HG03025 (cell line): ENCODE data around the gene RNF31.

Experiments
- ATAC-seq: cut with Tn5 transposase; IDR thresholded peaks from one replicate; pipeline ENCODE4 v1.9.1; 2021; ENCODE audit warnings: mild to moderate bottlenecking, moderate library complexity; ENCODE audit not compliant: unreplicated experiment, low FRiP score

Gene RNF31

GRCh38 chr14:24116128-24116814 is 31.0 kb upstream of the RNF31 start:
- no peak for ATAC-seq

GRCh38 chr14:24117179-24117578 is 30.1 kb upstream of the RNF31 start:
- ATAC-seq = no peak

GRCh38 chr14:24119691-24120090 is 27.6 kb upstream of the RNF31 start:
- ATAC-seq = no peak

GRCh38 chr14:24121210-24121609 is 26.1 kb upstream of the RNF31 start:
- no peak for ATAC-seq

GRCh38 chr14:24122416-24122815 is 24.9 kb upstream of the RNF31 start:
- ATAC-seq = no peak

GRCh38 chr14:24122898-24123297 is 24.4 kb upstream of the RNF31 start:
- ATAC-seq = no peak

- no peak for ATAC-seq
These were observed 23.6 kb upstream of the RNF31 start for GRCh38 chr14:24123424-24124417.

GRCh38 chr14:24126939-24127338 is 20.4 kb upstream of the RNF31 start:
- no peak for ATAC-seq

GRCh38 chr14:24127673-24128072 is 19.6 kb upstream of the RNF31 start:
- no peak for ATAC-seq

GRCh38 chr14:24129410-24129998 is 17.8 kb upstream of the RNF31 start:
- ATAC-seq = no peak

- no peak for ATAC-seq
These were observed 16.9 kb upstream of the RNF31 start, which contains the start of gene FITM1 for GRCh38 chr14:24130380-24130716. Gene FITM1 (plus strand): TSS chr14:24130659. CDS start chr14:24131564, 905 bp downstream.

GRCh38 chr14:24130717-24131548 is 16.4 kb upstream of the RNF31 start:
- ATAC-seq = no peak

GRCh38 chr14:24131549-24131966 is 15.7 kb upstream of the RNF31 start:
- no peak for ATAC-seq

GRCh38 chr14:24132061-24132685 is 15.1 kb upstream of the RNF31 start:
- ATAC-seq = no peak

- no peak for ATAC-seq
These were observed 14.3 kb upstream of the RNF31 start for GRCh38 chr14:24132976-24133375.

GRCh38 chr14:24133735-24134134 is 13.6 kb upstream of the RNF31 start:
- ATAC-seq = no peak

- ATAC-seq = peak; percentile 2
These were observed 11.8 kb upstream of the RNF31 start for GRCh38 chr14:24135584-24135833.

- ATAC-seq = peak; percentile 74
These were observed 11.2 kb upstream of the RNF31 start, which contains the start of gene PSME1 for GRCh38 chr14:24135834-24136683. Gene PSME1 (plus strand): TSS chr14:24136194. CDS start chr14:24136263, 69 bp downstream.
